B cell (primary cell): Measurements from ENCODE around the gene MAP2K5. TPM values are rescaled to one million over a fixed set of nuclear protein-coding genes. Genes with fewer than 3 reads are reported as not detected.

Source experiments
- ATAC-seq: fragments of 200-7000 bp; cut with Tn5 transposase; one replicate; pipeline ENCODE4 v1.10.0; 2021; ENCODE audit warnings: low read depth, mild to moderate bottlenecking, moderate number of reproducible peaks, moderate library complexity
- CTCF ChIA-PET: fragments of 350-600 bp; sonication (Branson Sonifier 250); formaldehyde crosslinking; loops from one replicate; lab custom pipeline; 2021; ENCODE audit warnings: antibody characterized with exemption, inconsistent platforms; lab: Charles Lee
- POLR2A ChIA-PET: fragments of 350-600 bp; sonication (Branson Sonifier 250); formaldehyde crosslinking; loops from one replicate; lab custom pipeline; 2021; ENCODE audit warnings: antibody characterized with exemption; lab: Charles Lee
- DNase-seq: peaks from one replicate; pipeline ENCODE4 v3.0.0; 2013
- H2AFZ ChIP-seq: 2 replicates; pipeline ENCODE4 v1.6.1; 2012; ENCODE audit warnings: mild to moderate bottlenecking, low read depth, low read length; ENCODE audit not compliant: insufficient read depth, poor library complexity, severe bottlenecking
- H3K27ac ChIP-seq, 2 donors: 1 replicate in 1 of 2; 2 replicates in 1 of 2; pipeline ENCODE4 v1.5.1; 2012 to 2013; ENCODE audit warnings: low read length in 2 of 2, mild to moderate bottlenecking in 2 of 2, moderate library complexity in 1 of 2
- H3K27me3 ChIP-seq, 4 experiments: fragments of 200-600 bp in 1 of 4; sonication (generic) in 1 of 4; replicated peaks in 1 of 4; 1 replicate in 2 of 4; 2 replicates in 2 of 4; pipeline versions ENCODE4 v1.6.1 to v1.7.0; 2013 to 2016; ENCODE audit warnings: low read length in 3 of 4, mild to moderate bottlenecking in 2 of 4, mixed read lengths in 1 of 4, moderate library complexity in 1 of 4; ENCODE audit not compliant: insufficient read depth in 4 of 4, control insufficient read depth in 3 of 4; ENCODE audit errors: control extremely low read depth in 1 of 4
- H3K36me3 ChIP-seq, 2 experiments: replicated peaks in 1 of 2; 1 replicate in 1 of 2; 2 replicates in 1 of 2; pipeline versions ENCODE4 v1.6.1 to v1.7.1; 2013; ENCODE audit warnings: low read length in 1 of 2; ENCODE audit not compliant: insufficient read depth in 2 of 2, control insufficient read depth in 1 of 2; ENCODE audit errors: control extremely low read depth in 1 of 2, extremely low read depth in 1 of 2
- H3K4me1 ChIP-seq, 2 donors: fragments of 200-600 bp in 1 of 2; sonication (generic) in 1 of 2; 1 replicate in 1 of 2; 2 replicates in 1 of 2; pipeline versions ENCODE4 v1.5.1 to v1.6.1; 2013 to 2017; ENCODE audit warnings: low read length in 2 of 2; ENCODE audit not compliant: control insufficient read depth in 2 of 2, insufficient read depth in 2 of 2
- H3K4me2 ChIP-seq: replicated peaks from 2 replicates; pipeline ENCODE3; 2012; ENCODE audit warnings: mild to moderate bottlenecking, low read depth, low read length; ENCODE audit not compliant: poor library complexity, severe bottlenecking
- H3K4me3 ChIP-seq, 5 experiments: fragments of 200-600 bp in 1 of 5; sonication (generic) in 1 of 5; 1 replicate in 3 of 5; 2 replicates in 2 of 5; pipeline versions ENCODE4 v1.5.1 to v1.7.0; 2011 to 2016; ENCODE audit warnings: low read length in 4 of 5, mild to moderate bottlenecking in 4 of 5, low read depth in 2 of 5, control low read depth in 1 of 5, moderate library complexity in 1 of 5; ENCODE audit not compliant: insufficient read depth in 1 of 5; ENCODE audit errors: control extremely low read depth in 1 of 5, extremely low read depth in 1 of 5
- H3K79me2 ChIP-seq: fragments of 200-600 bp; sonication (generic); one replicate; pipeline ENCODE4 v1.6.0; 2016; ENCODE audit warnings: low read length; ENCODE audit not compliant: control insufficient read depth, insufficient read depth
- H3K9ac ChIP-seq: fragments of 200-600 bp; sonication (generic); 2 replicates; pipeline ENCODE4 v1.6.1; 2017; ENCODE audit warnings: mild to moderate bottlenecking, low read length, moderate library complexity
- H3K9me3 ChIP-seq, 3 donors: one replicate each; pipeline versions ENCODE4 v1.6.1 to v1.7.1; 2013; ENCODE audit warnings: low read length in 2 of 3; ENCODE audit not compliant: control insufficient read depth in 2 of 3, insufficient read depth in 1 of 3; ENCODE audit errors: control extremely low read depth in 1 of 3
- H4K20me1 ChIP-seq: 2 replicates; pipeline ENCODE4 v1.6.0; 2012; ENCODE audit warnings: mild to moderate bottlenecking, low read length; ENCODE audit not compliant: insufficient read depth, control insufficient read depth, poor library complexity, severe bottlenecking
- H3K27ac Mint-ChIP-seq: one replicate; pipeline ENCODE4 v1.8.0; 2021; ENCODE audit warnings: mixed read lengths
- H3K27me3 Mint-ChIP-seq: one replicate; pipeline ENCODE4 v1.8.0; 2021; ENCODE audit warnings: mixed read lengths
- H3K4me1 Mint-ChIP-seq: one replicate; pipeline ENCODE4 v1.8.0; 2021; ENCODE audit warnings: mixed read lengths
- H3K4me3 Mint-ChIP-seq: one replicate; pipeline ENCODE4 v1.8.0; 2021; ENCODE audit warnings: mixed read lengths
- H3K9me3 Mint-ChIP-seq: one replicate; pipeline ENCODE4 v1.8.0; 2022; ENCODE audit warnings: mixed read lengths; ENCODE audit not compliant: insufficient read depth
- CTCF ChIP-seq: fragments of 200-600 bp; IDR thresholded peaks from one replicate; pipeline ENCODE4 v1.8.0; 2022; ENCODE audit warnings: antibody characterized with exemption, mild to moderate bottlenecking
- EZH2 ChIP-seq: IDR thresholded peaks from 2 replicates; pipeline ENCODE4 v1.6.1; 2012; ENCODE audit warnings: borderline replicate concordance, low read depth, mild to moderate bottlenecking, moderate library complexity, low read length; ENCODE audit not compliant: insufficient read depth, poor library complexity, severe bottlenecking
- whole genome bisulfite sequencing: methylation state at CpG from one replicate; pipeline ENCODE4 v1.1.5; 2013; ENCODE audit warnings: missing lambda C conversion rate; ENCODE audit not compliant: insufficient coverage; 5-methylcytosine and 5-hydroxymethylcytosine counted together
- intact Hi-C: fragments of 100-400 bp; cut with micrococcal nuclease; formaldehyde crosslinking; loops from one replicate; pipeline ENCODE4 v1.10.0; 2022
- polyA minus RNA-seq: library from RNA; depleted of rRNA, polyadenylated mRNA; stranded (reverse); fragments of >200 nt; gene quantifications from 2 replicates; pipeline ENCODE4 v1.2.3, GENCODE V29; 2012
- polyA plus RNA-seq: library from polyadenylated mRNA; depleted of rRNA; stranded (reverse); fragments of >200 nt; gene quantifications from 2 replicates; pipeline ENCODE4 v1.2.3, GENCODE V29; 2012
- total RNA-seq, 2 donors: library from RNA; stranded (reverse); fragments of 120-200 nt in 1 of 2; gene quantifications; 1 replicate in 1 of 2; 2 replicates in 1 of 2; pipeline versions ENCODE4 v1.2.3 to v1.2.4, GENCODE V29; 2013 to 2022

The MAP2K5 gene
- 40.0 and 47.1 TPM in 2 replicates for total RNA-seq
- total RNA-seq (2013): 7.4 TPM
- polyA plus RNA-seq: 10.1 and 11.1 TPM in 2 replicates
- 5.8 and 7.1 TPM in 2 replicates for polyA minus RNA-seq

GRCh38 chr15:67542420-67543347 is at the start of gene MAP2K5:
MAP2K5 (plus strand) TSS chr15:67542703; CDS start chr15:67543336, 633 bp downstream.
- peaks cover 25 to 28% of the 10 kb centered on the region in 2 donors for H3K4me1 ChIP-seq
- ChIA-PET POLR2A (interaction anchor here (0.6 to 2.4 kb wide), 4 partner anchors 22 to 298 kb away, joined by 3 to 21 read pairs (median 4); partner anchors contain the start of gene C15orf61), CTCF (interaction anchor here (0.7 to 1.2 kb wide), 4 partner anchors 19 to 241 kb away, joined by 3 to 4 read pairs (median 3); no protein-coding TSS in a partner anchor)
- peaks cover 51% of the 10 kb centered on the region for H3K4me1 Mint-ChIP-seq
- DNase-seq: peak; percentile 85
- H4K20me1 ChIP-seq: no peaks in the 10 kb centered on the region
- no peak for TF ChIP-seq CTCF
- TF ChIP-seq EZH2: no peak
- H3K27me3 Mint-ChIP-seq: peaks cover 5% of the 10 kb centered on the region
- H3K36me3 ChIP-seq: no peaks in the 10 kb centered on the region
- H2AFZ ChIP-seq: peak within 1 kb of the TSS; percentile 85
- peaks cover 3% of the 10 kb centered on the region for H3K79me2 ChIP-seq
- H3K9me3 Mint-ChIP-seq: no peaks in the 10 kb centered on the region
- intact Hi-C loops: loop anchor here (1.0 to 5.0 kb wide), 5 partner anchors 21 to 735 kb away; partner anchors contain the start of genes C15orf61, FEM1B and RNU6-1
- ATAC-seq: peak; percentile 80
- peak within 1 kb of the TSS; percentile 78 to 99 (median 83) for H3K4me3 ChIP-seq
- no peaks in the 10 kb centered on the region for H3K9me3 ChIP-seq
- H3K27me3 ChIP-seq: peaks cover 0 to 6% (median 3%) of the 10 kb centered on the region in 4 experiments
- under 1% methylated on average over 91 of the region's 91 CpGs for WGBS
- peak within 1 kb of the TSS; percentile 79 to 83 for H3K27ac ChIP-seq
- H3K27ac Mint-ChIP-seq: peak within 1 kb of the TSS; percentile 93
- H3K4me2 ChIP-seq: peak within 1 kb of the TSS; percentile 93
- peak within 1 kb of the TSS; percentile 80 for H3K9ac ChIP-seq
- peak within 1 kb of the TSS; percentile 91 for H3K4me3 Mint-ChIP-seq
